HG03045 (cell line): ENCODE results near the gene C19orf47.

Experiments
- ATAC-seq: cut with Tn5 transposase; IDR thresholded peaks from one replicate; pipeline ENCODE4 v1.9.1; 2021; ENCODE audit warnings: mild to moderate bottlenecking, moderate library complexity; ENCODE audit not compliant: unreplicated experiment

The C19orf47 gene

DNA sequence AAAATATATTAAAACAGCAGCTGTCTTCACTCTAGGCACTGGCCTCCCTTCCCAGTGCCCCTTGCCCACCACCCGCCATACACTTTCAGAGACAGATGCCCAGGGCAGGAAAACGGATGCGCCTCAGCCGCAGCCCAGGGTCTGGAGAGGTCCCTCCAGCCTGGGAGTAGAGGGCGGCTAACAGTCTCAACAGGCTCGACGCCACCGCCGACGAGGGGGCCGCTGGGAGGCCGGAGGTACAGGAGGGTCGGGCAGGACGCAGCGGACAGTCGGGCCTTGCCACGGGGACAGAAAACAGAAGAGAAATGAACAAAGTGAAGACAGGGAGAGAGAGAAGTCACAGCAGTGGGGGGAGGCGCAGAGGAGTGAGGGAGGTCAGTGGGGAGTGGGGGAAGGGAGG, 27.1 kb downstream of the C19orf47 start:
- no peak for ATAC-seq

DNA sequence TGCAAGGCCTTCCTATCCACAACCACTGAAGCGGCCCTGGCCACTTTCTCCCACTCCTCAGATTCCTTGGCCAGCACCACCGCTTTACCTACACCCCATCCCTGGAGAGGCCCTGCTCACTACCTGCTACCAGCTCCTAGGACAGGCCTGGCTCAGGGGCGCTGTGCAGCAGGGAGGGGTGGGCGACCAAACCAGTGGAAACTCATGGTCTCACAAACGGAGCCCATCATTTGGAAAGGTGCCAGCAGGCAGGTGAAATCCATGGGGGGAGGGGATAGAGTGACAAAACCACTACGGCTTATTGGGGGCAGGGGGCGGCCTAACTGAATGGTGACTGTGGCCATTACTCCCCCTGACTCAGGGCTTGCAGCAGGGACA, 27.6 kb downstream of the C19orf47 start:
- no peak for ATAC-seq

DNA sequence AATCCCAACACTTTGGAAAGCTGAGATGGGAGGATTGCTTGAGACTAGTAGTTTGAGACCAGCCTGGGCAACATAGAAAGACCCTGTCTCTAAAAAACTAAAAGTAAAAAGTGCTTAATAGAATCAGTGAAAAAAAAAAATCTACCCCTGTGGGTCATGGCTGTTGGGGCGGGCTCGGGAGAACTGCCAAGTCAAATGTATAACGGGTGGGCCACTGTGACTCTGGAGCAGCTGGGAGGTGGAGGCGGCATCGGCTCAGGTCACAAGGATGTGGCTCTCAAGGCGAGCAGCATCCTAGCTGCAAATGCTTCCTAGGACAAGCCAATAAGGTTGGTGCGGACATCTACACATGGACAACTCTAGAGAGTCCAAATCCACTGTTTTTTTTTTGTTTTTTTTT, 30.9 kb downstream of the C19orf47 start:
- ATAC-seq = no peak

DNA sequence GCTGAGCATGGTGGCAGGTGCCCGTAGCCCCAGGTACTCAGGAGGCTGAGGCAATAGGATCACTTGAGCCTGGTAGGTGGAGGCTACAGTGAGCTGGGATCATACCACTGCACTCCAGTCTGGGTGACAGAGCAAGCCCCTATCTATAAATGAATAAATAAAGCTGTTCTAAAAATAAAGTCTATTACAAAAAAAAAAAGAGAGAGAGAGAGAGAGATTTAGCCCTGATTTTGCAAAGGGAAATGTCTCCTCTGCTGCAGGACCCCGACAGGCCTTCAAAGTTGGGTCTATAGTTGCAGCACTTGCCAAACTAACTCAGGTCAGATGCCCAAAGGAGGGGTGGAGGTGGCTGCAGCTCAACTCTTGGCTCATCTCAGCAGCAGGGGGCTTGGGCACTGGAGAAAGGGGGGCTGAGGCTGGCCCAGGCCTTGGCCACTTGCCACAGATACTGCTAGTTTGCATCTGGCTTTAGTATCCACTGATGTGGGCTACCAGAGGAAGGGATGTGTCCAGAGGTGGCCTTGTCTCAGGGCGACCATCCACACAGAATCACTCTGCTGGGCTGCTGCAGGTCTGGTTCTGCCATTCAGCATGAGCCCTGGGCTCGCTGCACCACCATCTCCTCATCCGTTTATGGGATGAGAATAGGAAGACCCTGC, 32.3 kb downstream of the C19orf47 start:
- no peak for ATAC-seq

DNA sequence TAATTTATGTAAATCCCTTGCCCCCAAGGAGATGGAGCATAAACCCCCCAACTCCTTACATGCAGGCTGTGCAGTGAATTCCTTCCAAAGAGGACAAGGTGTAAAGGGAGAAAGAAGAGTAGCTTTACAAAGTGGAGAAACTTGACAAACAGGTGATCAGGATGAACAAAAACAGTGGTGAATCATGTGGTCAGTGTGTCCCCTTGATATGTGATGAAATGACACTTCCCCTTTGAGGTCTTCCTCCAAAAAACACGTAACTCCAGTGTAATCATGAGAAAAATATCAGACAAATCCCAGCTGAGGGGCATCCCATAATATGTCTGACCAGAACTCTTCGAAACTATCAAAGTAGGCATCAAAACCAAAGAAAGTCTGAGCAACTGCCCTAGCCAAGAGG, 33.5 kb downstream of the C19orf47 start:
- ATAC-seq = no peak

DNA sequence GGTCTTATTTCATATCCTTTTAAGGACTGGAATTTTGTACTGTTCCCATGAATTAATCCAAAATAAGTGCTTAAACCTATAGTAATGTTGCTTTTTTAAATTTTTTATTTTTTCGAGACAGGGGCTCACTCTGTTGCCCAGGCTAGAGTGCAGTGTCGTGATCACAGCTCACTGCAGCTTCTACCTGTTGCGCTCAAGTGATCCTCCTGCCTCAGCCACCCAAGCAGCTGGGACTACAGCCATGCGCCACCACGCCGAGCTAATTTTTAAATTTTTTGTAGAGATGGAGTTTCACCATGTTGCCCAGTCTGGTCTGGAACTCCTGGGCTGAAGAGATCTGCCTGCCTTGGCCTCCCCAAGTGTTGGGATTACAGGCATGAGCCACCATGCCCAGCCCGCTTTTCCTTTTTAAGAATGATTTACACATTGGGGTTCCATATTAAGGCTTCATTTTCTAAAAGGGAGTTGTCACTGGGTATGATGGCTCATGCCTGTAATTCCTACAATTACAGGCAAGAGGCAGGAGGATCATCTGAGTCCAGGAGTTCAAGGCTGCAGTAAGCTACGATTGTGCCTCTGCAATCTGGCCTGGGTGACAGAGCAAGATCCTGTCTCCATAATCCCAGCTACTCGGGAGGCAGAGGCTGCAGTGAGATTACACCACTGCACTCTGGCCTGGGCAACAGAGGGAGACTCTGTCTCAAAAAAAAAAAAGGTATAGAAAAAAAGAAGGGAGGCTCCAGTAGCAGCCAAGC, 34.8 kb downstream of the C19orf47 start:
- no peak for ATAC-seq

DNA sequence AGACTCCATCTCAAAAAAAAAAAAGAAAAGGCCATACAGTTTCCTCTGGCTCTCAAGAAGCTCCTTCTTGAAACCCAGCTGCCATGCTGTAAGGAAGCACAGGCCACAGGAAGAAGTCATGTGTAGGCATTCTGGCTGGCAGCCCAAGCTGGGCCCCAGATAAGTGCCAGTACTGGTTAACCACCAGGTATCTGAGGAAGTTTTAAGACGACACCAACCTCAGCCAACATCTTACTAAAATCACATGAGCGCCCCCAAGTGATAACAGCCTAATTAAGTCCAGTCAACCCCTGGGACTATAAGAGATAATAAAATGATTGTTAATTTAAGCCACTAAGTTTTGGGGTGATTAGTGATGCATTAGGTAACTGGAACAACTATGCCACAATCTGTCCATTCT, 35.7 kb downstream of the C19orf47 start:
- no peak for ATAC-seq

DNA sequence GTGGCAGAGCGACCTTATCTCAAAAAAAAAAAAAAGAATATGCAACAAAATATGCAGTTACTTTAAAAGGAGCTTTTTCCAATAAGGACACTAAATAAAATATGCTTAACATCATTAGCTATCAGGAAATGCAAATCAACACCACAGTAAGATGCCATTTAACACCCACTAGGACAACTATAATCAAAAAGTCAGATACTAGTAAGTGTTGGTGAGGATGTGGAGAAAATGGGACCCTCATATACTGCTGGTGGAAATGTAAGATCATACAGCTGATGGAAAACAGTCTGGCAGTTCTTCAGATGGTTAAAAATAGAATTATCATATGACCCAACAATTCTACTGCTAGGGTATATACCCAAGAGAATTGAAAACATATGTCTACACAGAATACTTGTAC, 38.5 kb downstream of the C19orf47 start:
- no peak for ATAC-seq

DNA sequence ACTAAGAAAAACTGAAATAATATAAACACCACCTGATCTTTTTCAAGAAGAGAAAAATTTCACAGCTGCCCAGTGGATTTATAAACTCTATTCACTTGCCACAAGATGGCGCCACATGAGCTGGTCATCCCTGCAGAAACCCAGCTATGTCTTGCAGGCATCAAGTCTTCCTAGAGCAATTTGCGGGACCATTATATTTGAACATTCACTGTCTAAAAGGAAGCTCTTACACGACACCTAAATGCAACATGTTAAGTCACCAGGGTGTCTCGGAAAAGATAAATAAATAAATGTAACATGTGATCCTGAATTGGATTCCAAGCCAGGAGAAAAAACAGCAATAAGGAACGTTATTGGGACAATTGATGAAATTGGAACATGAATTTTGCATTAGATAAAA, 42.8 kb downstream of the C19orf47 start:
- no peak for ATAC-seq

DNA sequence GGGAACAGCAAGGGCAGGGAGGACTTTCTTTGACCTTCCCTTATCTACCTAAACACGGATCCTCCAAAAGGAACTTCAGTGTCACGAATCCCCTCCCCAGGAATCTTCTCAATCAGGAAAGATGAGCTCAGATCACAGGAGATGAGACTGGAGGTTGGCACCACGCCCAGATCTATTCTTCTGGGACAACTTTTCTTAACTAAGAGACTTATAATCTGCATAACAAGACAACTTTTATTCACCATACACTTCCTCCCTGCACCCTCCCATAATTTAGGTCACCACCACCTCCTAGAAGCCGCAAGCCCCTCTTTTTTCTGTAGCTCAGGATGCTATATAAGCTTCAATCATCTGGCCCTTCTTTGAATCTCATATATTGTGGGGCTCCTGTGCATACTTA, 43.9 kb downstream of the C19orf47 start:
- ATAC-seq = no peak

DNA sequence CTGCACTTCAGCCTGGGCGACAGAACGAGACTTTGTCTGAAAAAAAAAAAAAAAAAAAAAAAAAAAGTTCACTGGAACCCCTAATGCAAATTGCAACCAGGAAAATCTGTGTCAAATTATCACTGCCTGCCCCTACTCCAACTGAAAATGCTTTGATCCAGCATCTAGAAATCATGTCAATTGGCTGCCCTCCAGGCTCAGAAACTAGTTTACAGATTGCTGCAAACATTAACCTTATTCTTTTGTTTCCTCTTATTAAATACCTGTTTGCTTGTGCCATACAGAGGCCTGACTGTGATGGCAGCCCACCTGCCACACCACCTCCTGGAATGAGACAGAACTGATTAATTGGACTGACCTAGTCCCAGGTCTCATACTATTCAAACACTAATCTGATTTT, 44.4 kb downstream of the C19orf47 start:
- ATAC-seq = no peak

DNA sequence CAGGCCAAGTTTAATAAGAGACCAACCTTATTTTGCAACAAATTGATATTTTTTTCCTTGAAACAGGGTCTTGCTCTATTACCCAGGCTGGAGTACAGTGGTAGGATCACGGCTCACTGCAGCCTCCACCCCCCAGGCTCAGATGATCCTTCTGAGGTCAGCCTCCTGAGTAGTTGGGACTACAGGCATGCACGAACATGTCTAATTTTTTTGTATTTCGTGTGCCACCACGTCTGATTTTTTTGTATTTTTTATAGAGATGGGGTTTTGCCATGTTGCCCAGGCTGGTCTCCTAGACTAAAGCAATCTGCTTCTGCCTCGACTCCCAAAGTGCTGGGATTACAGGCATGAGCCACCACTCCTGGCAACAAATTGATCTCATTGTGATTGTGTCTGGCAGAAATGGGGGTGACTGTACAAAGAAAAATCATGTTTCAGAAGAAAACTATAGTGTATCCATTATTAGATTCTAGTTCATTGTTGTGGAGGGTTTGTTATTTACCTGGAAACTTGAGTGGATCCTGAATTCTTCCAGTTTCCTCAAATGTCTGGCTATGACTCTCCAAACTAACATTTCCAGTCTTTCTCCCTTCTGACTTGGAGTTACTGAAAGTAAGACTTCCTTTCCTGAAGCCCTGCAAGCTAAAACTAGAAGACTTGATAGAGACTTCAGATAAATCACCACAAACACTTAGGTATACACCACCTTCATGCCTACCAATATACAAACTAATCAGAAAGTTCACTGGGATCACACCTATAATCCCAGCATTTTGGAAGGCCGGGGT, 45.8 kb downstream of the C19orf47 start:
- ATAC-seq = no peak

DNA sequence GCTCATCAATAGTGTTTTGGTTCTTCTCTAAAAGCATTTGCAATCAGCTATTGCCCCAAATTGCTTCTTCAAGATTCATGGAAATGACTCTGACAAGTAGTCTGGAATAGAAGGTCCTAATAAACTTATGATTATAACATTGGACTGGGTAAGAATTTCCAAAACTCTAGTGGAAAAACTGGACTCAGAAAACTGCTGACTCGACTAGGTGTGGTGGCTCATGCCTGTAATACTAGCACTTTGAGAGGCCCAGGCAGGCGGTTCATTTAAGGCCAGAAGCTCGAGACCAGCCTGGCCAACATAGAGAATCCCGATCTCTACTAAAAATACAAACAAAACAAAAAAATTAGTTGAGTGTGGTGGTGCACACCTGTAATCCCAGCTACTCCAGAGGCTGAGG, 47.5 kb downstream of the C19orf47 start:
- no peak for ATAC-seq

DNA sequence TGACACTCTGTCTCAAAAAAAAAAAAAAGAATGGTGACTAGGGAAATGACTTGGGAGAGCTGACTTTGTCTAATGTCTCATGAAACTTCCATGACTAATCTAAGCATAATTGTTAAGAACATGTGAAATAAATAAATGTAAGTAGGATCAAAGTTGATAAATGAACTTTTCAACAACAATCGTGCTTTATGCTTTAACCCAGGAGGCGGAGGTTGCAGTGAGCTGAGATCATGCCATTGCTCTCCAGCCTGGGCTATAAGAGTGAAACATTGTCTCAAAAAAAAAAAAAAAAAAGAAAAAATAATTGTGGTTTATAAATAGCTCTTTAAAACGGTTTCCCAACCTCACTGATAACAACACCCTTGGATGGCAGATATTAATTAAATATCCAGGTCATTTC, 50.2 kb downstream of the C19orf47 start:
- ATAC-seq = no peak

DNA sequence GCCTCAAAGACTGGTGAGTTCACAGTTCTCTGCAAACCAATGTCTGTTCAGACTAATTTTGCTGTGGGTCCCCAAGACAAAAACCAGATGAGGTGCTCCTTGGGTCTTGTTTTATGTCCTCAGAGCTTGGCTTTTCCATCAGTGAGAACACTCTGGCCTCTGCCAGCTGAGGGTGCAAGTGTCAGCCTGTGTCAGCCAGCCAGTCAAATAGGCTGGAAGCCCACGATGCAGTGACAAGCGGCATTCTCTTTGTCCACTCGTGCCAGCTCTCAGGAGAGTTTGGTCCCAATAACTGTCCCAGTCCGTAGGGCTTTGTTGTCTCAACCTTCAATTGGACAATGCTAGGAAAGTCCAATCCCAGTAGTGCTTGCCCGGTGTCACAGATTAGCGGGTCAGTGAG, 53.6 kb downstream of the C19orf47 start:
- no peak for ATAC-seq

DNA sequence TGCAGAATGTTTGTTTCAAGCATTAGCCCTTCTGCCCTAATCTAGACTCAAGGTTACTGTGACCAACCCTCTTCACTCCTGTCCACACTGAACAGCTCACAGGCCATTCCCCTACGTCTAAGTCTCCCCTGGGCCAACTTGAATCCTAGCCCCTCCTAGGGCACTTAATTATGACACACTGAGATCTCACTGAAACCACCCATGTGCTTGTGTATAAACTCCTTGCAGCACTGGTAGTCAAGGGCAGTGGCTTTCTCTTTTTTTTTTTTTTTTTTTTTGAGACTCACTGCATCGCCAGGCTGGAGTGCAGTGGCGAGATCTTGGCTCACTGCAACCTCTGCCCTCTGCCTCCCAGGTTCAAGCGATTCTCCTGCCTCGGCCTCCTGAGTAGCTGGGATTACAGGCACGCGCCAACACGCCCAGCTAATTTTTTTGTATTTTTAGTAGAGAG, 61.2 kb downstream of the C19orf47 start:
- ATAC-seq = no peak

DNA sequence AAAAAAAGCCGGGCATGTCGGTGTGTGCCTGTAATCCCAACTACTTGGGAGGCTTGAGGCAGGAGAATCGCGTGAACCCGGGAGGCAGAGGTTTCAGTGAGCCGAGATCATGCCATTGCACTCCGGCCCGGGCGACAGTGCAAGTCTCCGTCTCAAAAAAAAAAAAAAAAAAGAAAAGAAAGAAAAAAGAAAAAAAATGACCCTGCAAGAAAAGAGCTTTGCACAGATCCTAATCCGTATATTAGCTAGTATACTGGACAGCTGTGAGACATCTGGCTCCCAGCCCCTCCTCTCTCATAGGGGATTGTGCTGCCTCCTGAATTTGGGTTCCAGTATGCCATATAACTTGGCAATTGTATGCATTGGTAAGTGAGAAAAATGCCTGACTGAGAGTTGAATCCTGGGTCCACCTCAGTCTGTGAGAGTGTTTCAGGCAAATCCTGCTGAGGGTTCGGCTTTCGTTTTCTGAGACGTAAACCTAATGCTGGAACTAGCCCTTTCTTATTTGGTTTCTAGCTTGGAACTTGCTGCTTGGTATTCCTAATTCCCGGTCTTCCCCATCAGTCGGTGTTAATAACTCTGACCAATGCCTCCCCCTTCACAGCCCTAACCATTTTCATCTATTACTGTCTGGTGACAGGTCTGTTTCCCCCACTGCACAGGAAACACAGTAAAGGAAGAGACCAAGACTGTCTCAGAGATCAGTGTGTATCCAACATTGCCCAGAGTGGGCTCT, 61.8 kb downstream of the C19orf47 start:
- no peak for ATAC-seq

DNA sequence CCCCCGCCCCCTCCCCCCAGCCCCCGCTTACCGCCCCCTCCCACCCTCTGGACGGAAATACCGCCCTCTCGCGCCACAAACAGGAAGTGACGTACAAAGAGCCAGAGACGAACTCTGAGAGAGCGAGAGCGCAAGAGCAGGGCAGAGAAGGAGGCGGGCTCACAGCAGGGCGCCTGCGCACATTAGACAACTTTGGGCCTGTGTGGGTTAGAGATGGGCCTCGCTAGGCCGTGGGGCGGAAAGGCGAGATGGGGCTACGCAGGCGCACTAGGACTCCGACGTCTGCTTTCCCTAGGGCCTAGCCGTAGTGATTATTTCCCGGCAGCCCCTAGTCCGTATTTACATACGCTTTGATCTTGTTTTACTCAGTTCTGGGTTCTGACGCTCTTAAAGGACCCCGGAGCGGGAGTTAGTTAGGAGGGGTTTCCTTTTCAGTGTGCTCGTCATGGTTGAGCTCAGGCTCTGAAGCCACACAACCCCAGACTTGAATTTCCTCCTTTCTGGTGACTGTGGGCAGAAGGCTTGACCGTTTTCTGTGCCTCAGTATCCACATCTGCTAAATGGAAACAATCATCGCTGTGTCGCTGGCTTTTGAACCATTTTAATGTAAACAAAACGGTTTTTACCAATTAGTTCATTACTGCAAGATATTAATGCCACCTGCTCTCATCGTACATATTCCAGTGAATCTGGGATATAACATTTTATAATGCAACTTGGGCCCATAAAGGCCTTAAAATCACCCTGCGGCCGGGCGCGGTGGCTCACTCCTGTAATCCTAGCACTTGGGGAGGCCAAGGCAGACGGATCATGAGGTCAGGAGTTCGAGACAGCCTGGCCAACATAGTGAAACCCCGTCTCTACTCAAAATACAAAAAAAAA, 62.6 kb downstream of the C19orf47 start:
- ATAC-seq = peak; percentile 73

DNA sequence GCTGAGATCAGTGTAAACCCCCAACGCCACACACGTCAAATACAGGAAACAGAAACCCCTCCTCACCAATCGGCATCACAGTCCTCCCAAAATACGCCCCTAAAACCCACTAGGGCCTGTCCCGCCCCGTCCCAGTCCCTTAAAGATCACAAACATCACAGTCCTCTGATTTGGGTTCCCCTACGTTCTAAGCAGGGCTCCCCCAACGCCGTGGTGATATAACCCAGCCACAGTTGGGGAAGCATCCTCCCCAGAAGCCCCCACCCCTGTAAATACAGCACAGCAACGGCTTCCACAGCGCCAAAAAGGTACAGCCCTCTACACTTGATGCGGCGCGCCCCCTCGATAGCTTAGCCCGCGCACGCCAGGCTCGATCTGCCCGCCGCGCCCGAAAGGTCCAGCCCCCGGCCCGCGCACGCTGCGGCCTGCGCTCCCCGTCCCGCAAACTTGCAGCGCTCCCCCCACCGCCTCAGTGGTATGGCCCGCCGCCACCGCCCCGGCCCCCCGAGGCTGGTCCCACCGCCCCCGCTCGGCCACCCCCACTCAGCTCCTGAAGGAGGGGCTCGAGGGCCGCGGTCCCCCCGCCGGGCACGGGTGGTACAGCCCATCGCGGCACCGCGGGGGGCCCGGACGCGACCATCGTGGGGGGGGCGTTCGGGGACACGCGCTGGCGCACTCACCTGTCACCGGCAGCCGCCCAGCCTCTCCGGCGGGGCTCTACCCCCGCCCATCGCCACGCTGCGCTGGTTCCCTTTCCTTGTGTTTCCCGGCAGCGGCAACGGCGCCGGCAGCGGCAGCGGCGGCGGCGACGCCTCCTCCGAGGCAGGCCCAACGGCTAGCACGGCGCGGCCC, 63.5 kb downstream of the C19orf47 start, which contains the start of gene AKT2:
TSS of gene AKT2 (minus strand) at position 845 of the 852 bp plus-strand sequence. CDS start 20,078 bp downstream, outside the sequence.
- ATAC-seq = peak; percentile 30
